Osteocyte (in vitro differentiated cells): Measurements from ENCODE around the gene MYO1F. TPM values are rescaled to one million over a fixed set of nuclear protein-coding genes. Genes with fewer than 3 reads are reported as not detected.

ENCODE experiments used
- DNase-seq: peaks from one replicate; pipeline ENCODE4 v3.0.0; 2021; ENCODE audit warnings: mixed read lengths; ENCODE audit not compliant: unreplicated experiment; ENCODE audit errors: extremely low spot score
- H3K27ac Mint-ChIP-seq: one replicate; pipeline ENCODE4 v1.8.0; 2021; ENCODE audit warnings: mild to moderate bottlenecking, mixed read lengths; ENCODE audit not compliant: unreplicated experiment
- H3K27me3 Mint-ChIP-seq: one replicate; pipeline ENCODE4 v1.8.0; 2021; ENCODE audit warnings: mixed read lengths; ENCODE audit not compliant: unreplicated experiment
- H3K36me3 Mint-ChIP-seq: one replicate; pipeline ENCODE4 v1.8.0; 2021; ENCODE audit warnings: mixed read lengths; ENCODE audit not compliant: unreplicated experiment
- H3K4me1 Mint-ChIP-seq: one replicate; pipeline ENCODE4 v1.8.0; 2021; ENCODE audit warnings: mixed read lengths; ENCODE audit not compliant: unreplicated experiment
- H3K4me3 Mint-ChIP-seq: one replicate; pipeline ENCODE4 v1.8.0; 2021; ENCODE audit warnings: mild to moderate bottlenecking, moderate library complexity, mixed read lengths; ENCODE audit not compliant: unreplicated experiment
- H3K9me3 Mint-ChIP-seq: one replicate; pipeline ENCODE4 v1.8.0; 2021; ENCODE audit warnings: mixed read lengths; ENCODE audit not compliant: unreplicated experiment
- CTCF ChIP-seq: fragments of 200-600 bp; sonication (generic); IDR thresholded peaks from 2 replicates; pipeline ENCODE4 v1.5.0; 2021; ENCODE audit warnings: antibody characterized with exemption, mild to moderate bottlenecking, moderate library complexity
- total RNA-seq: library from RNA; stranded (reverse); gene quantifications from 2 replicates; pipeline ENCODE4 v1.2.1, GENCODE V29; 2021

MYO1F gene
- total RNA-seq, 1 donor from 2014 or later, result 0.43 TPM

- no peaks in the 10 kb centered on the region for H3K9me3 Mint-ChIP-seq
- peak overlapping the region; percentile 18 for H3K27ac Mint-ChIP-seq
Measured at GRCh38 chr19:8512115-8512967, 64.9 kb downstream of the MYO1F start.

DNA sequence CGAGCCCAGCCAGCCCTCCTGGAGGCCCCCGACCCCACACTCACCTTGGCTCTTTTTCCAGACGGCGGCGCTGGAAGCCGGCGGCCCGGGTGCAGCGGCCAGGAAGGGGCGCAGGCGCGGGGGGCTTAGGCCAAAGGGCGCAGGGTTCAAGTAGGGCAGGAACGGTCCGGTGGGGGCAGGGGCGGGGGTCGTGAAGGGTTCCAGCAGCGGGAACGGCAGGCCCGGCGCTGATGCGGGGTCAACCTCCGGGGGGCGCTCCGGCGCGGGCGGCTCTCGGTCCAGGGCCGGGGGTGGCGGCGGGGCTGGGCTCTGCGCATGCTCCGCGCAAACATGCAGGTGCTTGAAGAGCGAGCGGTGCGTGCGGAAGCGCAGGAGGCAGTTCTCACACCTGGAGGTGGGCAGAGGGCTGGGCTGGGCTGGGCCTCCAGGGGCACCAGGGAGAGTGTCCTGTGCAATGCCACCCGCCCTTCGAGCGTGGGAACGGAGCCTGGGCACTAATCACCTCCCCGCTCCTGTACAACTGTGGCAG is 65.6 kb downstream of the MYO1F start:
- Mint-ChIP-seq H3K27me3 (no peaks in the 10 kb centered on the region), H3K27ac (no peak overlapping the region), H3K9me3 (no peaks in the 10 kb centered on the region), H3K4me1 (peaks cover 16% of the 10 kb centered on the region), H3K36me3 (no peaks in the 10 kb centered on the region), H3K4me3 (no peak overlapping the region)
- TF ChIP-seq CTCF, result no peak
- no peak for DNase-seq

More at GRCh38 chr19:8512115-8512967, 64.9 kb downstream of the MYO1F start:
- no peaks in the 10 kb centered on the region for H3K36me3 Mint-ChIP-seq
- peak overlapping the region; percentile 52 for H3K4me3 Mint-ChIP-seq
- H3K4me1 Mint-ChIP-seq, result peaks cover 17% of the 10 kb centered on the region
- TF ChIP-seq CTCF, result no peak
- peaks cover under 1% of the 10 kb centered on the region for H3K27me3 Mint-ChIP-seq
- DNase-seq, result no peak

- H3K27ac Mint-ChIP-seq, result no peak overlapping the region
- H3K27me3 Mint-ChIP-seq, result no peaks in the 10 kb centered on the region
- H3K4me1 Mint-ChIP-seq, result peaks cover 22% of the 10 kb centered on the region
- no peak overlapping the region for H3K4me3 Mint-ChIP-seq
- no peaks in the 10 kb centered on the region for H3K36me3 Mint-ChIP-seq
- DNase-seq, result no peak
- TF ChIP-seq CTCF, result no peak
- H3K9me3 Mint-ChIP-seq, result no peaks in the 10 kb centered on the region
Measured at GRCh38 chr19:8510589-8511115, 66.6 kb downstream of the MYO1F start.

DNA sequence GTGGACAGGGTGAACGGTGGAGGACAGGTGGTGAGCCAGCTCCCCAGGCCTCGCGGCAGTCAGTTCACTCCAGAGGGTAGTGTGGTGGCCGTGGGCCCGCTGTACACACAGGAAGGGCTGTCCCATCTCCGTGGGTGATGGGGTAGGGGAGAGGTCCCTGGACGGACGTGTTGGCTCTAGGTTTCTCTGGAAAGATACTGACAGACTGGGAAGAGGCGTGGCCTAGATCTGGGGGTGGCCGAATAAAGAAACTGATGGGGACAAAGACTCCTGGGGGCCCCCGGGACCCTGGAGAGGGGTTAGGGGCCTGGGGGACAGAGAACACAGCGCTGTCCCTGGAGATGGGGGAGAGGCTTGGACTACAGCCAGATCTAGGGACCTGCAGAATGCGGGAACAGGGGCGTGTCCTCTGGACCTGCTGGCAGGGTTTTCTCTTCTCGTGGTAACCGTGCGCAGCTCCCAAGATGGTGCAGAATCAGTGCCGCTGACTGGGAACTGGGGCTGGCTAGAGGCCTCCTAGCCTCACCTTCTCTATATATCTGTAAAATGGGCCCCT is 70.8 kb downstream of the MYO1F start:
- peaks cover 12% of the 10 kb centered on the region for H3K4me1 Mint-ChIP-seq
- H3K27me3 Mint-ChIP-seq, result no peaks in the 10 kb centered on the region
- no peak for TF ChIP-seq CTCF
- peak overlapping the region; percentile 66 for H3K27ac Mint-ChIP-seq
- no peaks in the 10 kb centered on the region for H3K36me3 Mint-ChIP-seq
- peak overlapping the region; percentile 84 for H3K4me3 Mint-ChIP-seq
- DNase-seq, result no peak
- no peaks in the 10 kb centered on the region for H3K9me3 Mint-ChIP-seq
